Neuronal stem cell (in vitro differentiated cells): ENCODE results near the gene CHMP4A.

Experiments used
- DNase-seq: peaks from one replicate; pipeline ENCODE4 v3.0.0-alpha.2; 2013; ENCODE audit warnings: low spot score
- H2AFZ ChIP-seq: one replicate; pipeline ENCODE4 v1.6.1; 2013; ENCODE audit warnings: mild to moderate bottlenecking, low read length, inconsistent platforms
- H2AK5ac ChIP-seq: 2 replicates; pipeline ENCODE4 v1.6.1; 2013; ENCODE audit warnings: low read depth, mild to moderate bottlenecking, inconsistent platforms, low read length, moderate library complexity, mixed read lengths
- H2BK120ac ChIP-seq: 2 replicates; pipeline ENCODE4 v1.6.1; 2013; ENCODE audit warnings: low read depth, mild to moderate bottlenecking, inconsistent platforms, low read length, moderate library complexity, mixed read lengths
- H2BK12ac ChIP-seq: one replicate; pipeline ENCODE4 v1.6.1; 2013; ENCODE audit warnings: low read length, inconsistent platforms
- H2BK15ac ChIP-seq: 2 replicates; pipeline ENCODE4 v1.6.1; 2013; ENCODE audit warnings: mild to moderate bottlenecking, low read length, inconsistent platforms, mixed read lengths
- H2BK5ac ChIP-seq: one replicate; pipeline ENCODE4 v1.6.1; 2013; ENCODE audit warnings: inconsistent platforms, mild to moderate bottlenecking, low read length, moderate library complexity
- H3K14ac ChIP-seq: one replicate; pipeline ENCODE4 v1.6.1; 2013; ENCODE audit warnings: low read length, inconsistent platforms
- H3K18ac ChIP-seq: 2 replicates; pipeline ENCODE4 v1.6.1; 2013; ENCODE audit warnings: low read length, inconsistent platforms
- H3K23ac ChIP-seq: 2 replicates; pipeline ENCODE4 v1.6.1; 2013; ENCODE audit warnings: low read depth, mild to moderate bottlenecking, mixed read lengths, low read length, inconsistent platforms; ENCODE audit not compliant: poor library complexity
- H3K27ac ChIP-seq: replicated peaks from 3 replicates; pipeline ENCODE4 v1.5.1; 2013; ENCODE audit warnings: low read length, inconsistent platforms
- H3K27me3 ChIP-seq, 3 experiments: 2 replicates each; pipeline ENCODE4 v1.6.1; 2013; ENCODE audit warnings: low read length in 3 of 3, mild to moderate bottlenecking in 2 of 3, inconsistent platforms in 1 of 3, low read depth in 1 of 3, mixed read lengths in 1 of 3, moderate library complexity in 1 of 3; ENCODE audit not compliant: control insufficient read depth in 3 of 3, insufficient read depth in 3 of 3
- H3K36me3 ChIP-seq, 2 donors: replicated peaks in 1 of 2; 2 replicates each; pipeline ENCODE4 v1.6.1; 2013; ENCODE audit warnings: low read length in 2 of 2; ENCODE audit not compliant: control insufficient read depth in 2 of 2, insufficient read depth in 2 of 2
- H3K4ac ChIP-seq: 2 replicates; pipeline ENCODE4 v1.6.1; 2013; ENCODE audit warnings: inconsistent platforms, mild to moderate bottlenecking, low read length, moderate library complexity
- H3K4me1 ChIP-seq, 2 donors: 1 replicate in 1 of 2; 2 replicates in 1 of 2; pipeline ENCODE4 v1.6.1; 2013; ENCODE audit warnings: low read length in 2 of 2, low read depth in 1 of 2; ENCODE audit not compliant: control insufficient read depth in 2 of 2, insufficient read depth in 1 of 2
- H3K4me2 ChIP-seq: one replicate; pipeline ENCODE4 v1.6.1; 2013; ENCODE audit warnings: mild to moderate bottlenecking, low read length, inconsistent platforms; ENCODE audit not compliant: insufficient read depth, poor library complexity, severe bottlenecking
- H3K4me3 ChIP-seq, 2 donors: 2 replicates each; pipeline ENCODE4 v1.5.1; 2013; ENCODE audit warnings: low read length in 2 of 2, mild to moderate bottlenecking in 2 of 2, inconsistent platforms in 1 of 2, moderate library complexity in 1 of 2
- H3K79me1 ChIP-seq: one replicate; pipeline ENCODE4 v1.6.1; 2013; ENCODE audit warnings: low read depth, mild to moderate bottlenecking, inconsistent platforms, low read length, moderate library complexity
- H3K9ac ChIP-seq: one replicate; pipeline ENCODE4 v1.6.1; 2013; ENCODE audit warnings: mild to moderate bottlenecking, low read depth, low read length, inconsistent platforms; ENCODE audit not compliant: poor library complexity
- H3K9me3 ChIP-seq, 2 donors: replicated peaks in 1 of 2; 2 replicates each; pipeline versions ENCODE3 to v1.6.1; 2013; ENCODE audit warnings: low read length in 2 of 2, mild to moderate bottlenecking in 2 of 2, inconsistent platforms in 1 of 2, low read depth in 1 of 2, mixed read lengths in 1 of 2, moderate library complexity in 1 of 2; ENCODE audit not compliant: control insufficient read depth in 2 of 2, insufficient read depth in 1 of 2
- H4K8ac ChIP-seq: one replicate; pipeline ENCODE4 v1.6.1; 2013; ENCODE audit warnings: low read depth, mild to moderate bottlenecking, inconsistent platforms, low read length, moderate library complexity
- H4K91ac ChIP-seq: one replicate; pipeline ENCODE4 v1.6.1; 2013; ENCODE audit warnings: low read length, low read depth, mild to moderate bottlenecking, inconsistent platforms; ENCODE audit not compliant: poor library complexity
- WGBS, 2 donors: extraction: QIAGEN DNeasy Blood & Tissue Kit; methylation state at CpG; one replicate each; pipeline ENCODE4 v1.1.7; 2013; ENCODE audit warnings: missing lambda C conversion rate in 2 of 2, mixed read lengths in 1 of 2; ENCODE audit not compliant: insufficient read length in 2 of 2, insufficient replicate concordance in 1 of 2; ENCODE audit errors: extremely low coverage in 2 of 2; 5-methylcytosine and 5-hydroxymethylcytosine counted together

Gene CHMP4A

DNA sequence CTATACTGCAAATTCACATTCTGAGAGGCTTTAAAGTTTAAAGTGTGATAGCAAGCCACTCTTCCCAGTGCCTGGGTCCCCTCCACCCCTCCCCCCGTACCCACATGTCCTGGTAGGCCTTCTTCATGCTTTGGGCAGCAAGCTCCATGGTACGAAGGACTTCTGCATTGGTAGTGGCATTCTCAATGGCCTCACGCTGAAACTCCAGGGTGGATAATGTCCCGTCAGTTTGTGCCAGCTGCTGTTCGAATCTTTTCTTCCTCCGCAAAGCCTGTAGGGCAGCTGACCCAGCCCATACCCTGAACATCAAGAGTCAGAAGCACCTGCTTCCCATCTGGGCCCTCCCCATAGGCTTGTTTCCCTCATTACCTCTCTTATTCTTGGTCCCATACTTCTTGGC is 2.0 kb downstream of the CHMP4A start:
- H3K79me1 ChIP-seq = peaks cover 7% of the 10 kb centered on the region
- peaks cover 4 to 5% of the 10 kb centered on the region in 2 donors for H3K4me1 ChIP-seq
- H2AFZ ChIP-seq = no peak overlapping the region
- no peak for DNase-seq
- no peak overlapping the region for H3K18ac ChIP-seq
- H4K91ac ChIP-seq = no peak overlapping the region
- no peak overlapping the region for H2BK12ac ChIP-seq
- peak overlapping the region; percentile 50 for H3K9ac ChIP-seq
- no peak overlapping the region for H3K4me2 ChIP-seq
- no peak overlapping the region for H2BK120ac ChIP-seq
- no peak overlapping the region for H2BK5ac ChIP-seq
- H3K4me3 ChIP-seq = no peak overlapping the region
- no peak overlapping the region for H3K4ac ChIP-seq
- no peak overlapping the region for H3K14ac ChIP-seq
- WGBS, 2 donors = no CpG with 5 or more reads among the region's 6 CpGs
- no peaks in the 10 kb centered on the region for H3K27me3 ChIP-seq
- peaks cover 35 to 62% of the 10 kb centered on the region in 2 donors for H3K36me3 ChIP-seq
- H2BK15ac ChIP-seq = no peak overlapping the region
- no peak overlapping the region for H3K27ac ChIP-seq
- no peaks in the 10 kb centered on the region for H3K9me3 ChIP-seq
- H2AK5ac ChIP-seq = no peak overlapping the region
- peak overlapping the region; percentile 83 for H4K8ac ChIP-seq
- H3K23ac ChIP-seq = peak overlapping the region; percentile 46

DNA sequence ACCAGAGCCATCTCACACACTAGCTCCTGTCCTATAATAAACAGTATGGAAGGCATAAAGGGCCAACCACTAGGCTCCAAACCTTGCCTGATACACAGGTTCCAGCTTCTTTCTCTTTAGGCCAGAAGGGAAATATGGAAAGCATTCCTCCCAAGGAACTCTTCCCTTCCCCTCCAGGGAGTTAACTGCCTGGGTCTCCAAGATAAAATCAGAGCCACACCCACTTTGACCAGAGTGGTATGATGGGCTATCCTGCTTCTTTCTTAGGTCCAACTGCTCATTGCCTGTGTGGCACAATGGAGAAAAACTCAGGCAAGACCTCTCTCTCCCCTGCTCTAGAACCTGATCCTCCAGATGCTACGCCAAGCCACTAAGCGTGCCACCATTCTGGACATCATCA is 5.7 kb downstream of the CHMP4A start:
- Histone ChIP-seq H2BK5ac (no peak overlapping the region), H3K23ac (no peak overlapping the region), H3K9me3 (no peaks in the 10 kb centered on the region), H2AK5ac (no peak overlapping the region), H3K4ac (no peak overlapping the region), H2BK120ac (no peak overlapping the region), H3K4me2 (no peak overlapping the region), H4K8ac (no peak overlapping the region), H3K9ac (no peak overlapping the region), H3K14ac (no peak overlapping the region), H3K4me3 (no peak overlapping the region), H3K18ac (no peak overlapping the region), H2AFZ (no peak overlapping the region), H4K91ac (no peak overlapping the region), H3K79me1 (peaks cover 7% of the 10 kb centered on the region), H3K36me3 (peaks cover 44 to 80% of the 10 kb centered on the region in 2 donors), H2BK12ac (no peak overlapping the region), H2BK15ac (no peak overlapping the region), H3K27ac (no peak overlapping the region), H3K27me3 (no peaks in the 10 kb centered on the region), H3K4me1 (no peaks in the 10 kb centered on the region)
- no peak for DNase-seq
- no CpG with 5 or more reads among the region's 2 CpGs for WGBS, 2 donors

DNA sequence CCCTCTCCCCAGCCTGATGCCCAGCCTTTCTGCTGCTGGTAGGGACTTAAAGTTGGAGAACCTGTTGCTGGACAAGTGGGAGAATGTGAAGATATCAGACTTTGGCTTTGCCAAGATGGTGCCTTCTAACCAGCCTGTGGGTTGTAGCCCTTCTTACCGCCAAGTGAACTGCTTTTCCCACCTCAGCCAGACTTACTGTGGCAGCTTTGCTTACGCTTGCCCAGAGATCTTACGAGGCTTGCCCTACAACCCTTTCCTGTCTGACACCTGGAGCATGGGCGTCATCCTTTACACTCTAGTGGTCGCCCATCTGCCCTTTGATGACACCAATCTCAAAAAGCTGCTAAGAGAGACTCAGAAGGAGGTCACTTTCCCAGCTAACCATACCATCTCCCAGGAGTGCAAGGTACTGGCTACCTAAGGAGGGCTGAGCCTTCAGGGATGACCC is 6.2 kb downstream of the CHMP4A start:
- peaks cover 44 to 84% of the 10 kb centered on the region in 2 donors for H3K36me3 ChIP-seq
- no peaks in the 10 kb centered on the region for H3K9me3 ChIP-seq
- H3K4me2 ChIP-seq = no peak overlapping the region
- no peak overlapping the region for H3K18ac ChIP-seq
- no CpG with 5 or more reads among the region's 5 CpGs for WGBS, 2 donors
- H4K91ac ChIP-seq = no peak overlapping the region
- no peak for DNase-seq
- H3K4ac ChIP-seq = no peak overlapping the region
- no peak overlapping the region for H3K27ac ChIP-seq
- no peak overlapping the region for H3K4me3 ChIP-seq
- no peak overlapping the region for H2BK120ac ChIP-seq
- H3K27me3 ChIP-seq = no peaks in the 10 kb centered on the region
- no peaks in the 10 kb centered on the region for H3K4me1 ChIP-seq
- H3K23ac ChIP-seq = no peak overlapping the region
- H2AFZ ChIP-seq = no peak overlapping the region
- no peak overlapping the region for H4K8ac ChIP-seq
- no peak overlapping the region for H3K14ac ChIP-seq
- no peak overlapping the region for H2BK12ac ChIP-seq
- H3K9ac ChIP-seq = no peak overlapping the region
- peaks cover 7% of the 10 kb centered on the region for H3K79me1 ChIP-seq
- H2AK5ac ChIP-seq = no peak overlapping the region
- no peak overlapping the region for H2BK15ac ChIP-seq
- no peak overlapping the region for H2BK5ac ChIP-seq

DNA sequence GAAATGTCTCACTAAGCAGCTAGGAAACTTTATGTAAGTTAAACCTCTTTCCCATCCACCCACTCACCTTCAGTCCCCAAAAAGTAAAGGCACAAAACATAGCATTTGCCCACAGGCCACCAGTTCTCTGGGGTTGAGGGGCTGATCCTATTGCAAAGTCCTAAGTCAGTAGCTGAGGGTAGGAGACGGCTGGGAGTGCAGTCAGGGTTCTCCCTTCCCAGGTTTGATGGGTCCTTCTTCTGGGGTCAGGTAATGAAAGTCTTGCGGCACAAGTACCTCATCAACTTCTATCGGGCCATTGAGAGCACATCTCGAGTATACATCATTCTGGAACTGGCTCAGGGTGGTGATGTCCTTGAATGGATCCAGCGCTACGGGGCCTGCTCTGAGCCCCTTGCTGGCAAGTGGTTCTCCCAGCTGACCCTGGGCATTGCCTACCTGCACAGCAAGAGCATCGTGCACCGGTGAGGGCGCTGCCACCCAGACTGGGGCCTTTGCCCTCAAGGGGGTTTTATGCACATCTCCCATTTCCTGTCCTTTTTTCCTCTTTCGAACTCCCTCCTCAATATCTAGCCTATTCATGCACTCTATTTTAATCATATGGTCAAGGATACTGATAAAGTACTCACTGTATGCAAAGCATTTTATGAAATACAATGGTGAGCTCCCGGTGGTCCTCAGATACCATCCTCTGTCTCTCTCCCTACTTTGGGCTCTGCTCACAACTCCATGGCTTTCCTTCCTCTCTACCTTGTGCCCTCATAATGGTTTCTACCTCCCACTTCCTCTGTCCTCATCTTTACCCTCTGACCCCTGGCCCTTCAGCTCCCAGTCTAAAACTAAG is 6.8 kb downstream of the CHMP4A start:
- H3K9ac ChIP-seq = no peak overlapping the region
- H4K91ac ChIP-seq = no peak overlapping the region
- no peaks in the 10 kb centered on the region for H3K4me1 ChIP-seq
- no peak overlapping the region for H4K8ac ChIP-seq
- H3K36me3 ChIP-seq = peaks cover 45 to 86% of the 10 kb centered on the region in 2 donors
- H2BK5ac ChIP-seq = no peak overlapping the region
- no peak overlapping the region for H3K4me2 ChIP-seq
- DNase-seq = no peak
- H3K79me1 ChIP-seq = peaks cover 7% of the 10 kb centered on the region
- H2BK120ac ChIP-seq = no peak overlapping the region
- no peak overlapping the region for H3K27ac ChIP-seq
- peak overlapping the region in 1 of 2 donors; percentile 52 for H3K4me3 ChIP-seq
- H2BK15ac ChIP-seq = no peak overlapping the region
- no peak overlapping the region for H3K23ac ChIP-seq
- no peak overlapping the region for H3K18ac ChIP-seq
- no peaks in the 10 kb centered on the region for H3K27me3 ChIP-seq
- WGBS, 2 donors = no CpG with 5 or more reads among the region's 11 CpGs
- no peak overlapping the region for H2AK5ac ChIP-seq
- H3K4ac ChIP-seq = no peak overlapping the region
- H3K14ac ChIP-seq = no peak overlapping the region
- no peak overlapping the region for H2BK12ac ChIP-seq
- H3K9me3 ChIP-seq = peaks cover 3% of the 10 kb centered on the region in 2 donors
- no peak overlapping the region for H2AFZ ChIP-seq
